ENCODE results near the gene TAF3. TPM values are rescaled to one million over a fixed set of nuclear protein-coding genes. Genes with fewer than 3 reads are reported as not detected.

TAF3 gene
- polyA plus RNA-seq, 1 donor (not counting 4 experiments of a cell fraction or from before 2014, with no cell fraction given) = 2.0 TPM

GRCh38 chr10:8032558-8032957 is 214.3 kb downstream of the TAF3 start:
- H3K27me3 ChIP-seq (ENCODE audit: control insufficient read depth, extremely low read depth, insufficient read depth, low read length) = peaks cover 42% of the 10 kb centered on the region
- FAIRE-seq (no peak), DNase-seq (ENCODE audit: low read depth, low spot score) (no peak)
- no peak overlapping the region for H3K4me2 ChIP-seq (ENCODE audit: control insufficient read depth, extremely low read depth, insufficient read depth, low read depth, low read length)
- H3K4me1 ChIP-seq (ENCODE audit: control insufficient read depth, extremely low read depth, insufficient read depth, low read length) = peaks cover 8% of the 10 kb centered on the region
- no peaks in the 10 kb centered on the region for H4K20me1 ChIP-seq (ENCODE audit: control insufficient read depth, extremely low read depth, insufficient read depth, low read length)
- no peak overlapping the region for H3K4me3 ChIP-seq (ENCODE audit: control insufficient read depth in 2 of 3, extremely low read depth in 1 of 3, insufficient read depth in 2 of 3, low read depth in 1 of 3, low read length in 3 of 3)
- H3K9me1 ChIP-seq (ENCODE audit: control insufficient read depth, extremely low read depth, insufficient read depth, low read length) = no peaks in the 10 kb centered on the region
- H3K36me3 ChIP-seq (ENCODE audit: control insufficient read depth in 2 of 2, extremely low read depth in 1 of 2, insufficient read depth in 2 of 2, low read length in 2 of 2) = no peaks in the 10 kb centered on the region
- dilution Hi-C loops (cut with MboI; ENCODE audit: extremely low pct_ligation_motif_present, low sequenced_read_pairs) = no loop called here
- H3K9ac ChIP-seq (ENCODE audit: control insufficient read depth, extremely low read depth, insufficient read depth, low read length) = no peak overlapping the region
- H3K27ac ChIP-seq (ENCODE audit: control insufficient read depth, insufficient read depth, low read length) = no peak overlapping the region
- no peak for TF ChIP-seq EZH2 (IDR thresholded peaks at IDR 0.05; ENCODE audit: low read length)
- no peak for TF ChIP-seq CTCF (optimal IDR thresholded peaks at IDR 0.05 in 1 of 3, IDR thresholded peaks at IDR 0.05 in 1 of 3, conservative IDR thresholded peaks at IDR 0.05 in 1 of 3; ENCODE audit: extremely low read depth in 1 of 3, insufficient read depth in 2 of 3, low read length in 3 of 3)
- H3K79me2 ChIP-seq (ENCODE audit: control insufficient read depth, insufficient read depth, low read length) = no peaks in the 10 kb centered on the region
- no peak overlapping the region for H2AFZ ChIP-seq (ENCODE audit: control insufficient read depth, low read length)
- H3K9me3 ChIP-seq (ENCODE audit: control insufficient read depth, low read depth, low read length) = no peaks in the 10 kb centered on the region

- H4K20me1 ChIP-seq (ENCODE audit: control insufficient read depth, extremely low read depth, insufficient read depth, low read length) = no peaks in the 10 kb centered on the region
- H3K27ac ChIP-seq (ENCODE audit: control insufficient read depth, insufficient read depth, low read length) = no peak overlapping the region
- H3K79me2 ChIP-seq (ENCODE audit: control insufficient read depth, insufficient read depth, low read length) = no peaks in the 10 kb centered on the region
- dilution Hi-C loops (cut with MboI; ENCODE audit: extremely low pct_ligation_motif_present, low sequenced_read_pairs) = no loop called here
- peaks cover 55% of the 10 kb centered on the region for H3K27me3 ChIP-seq (ENCODE audit: control insufficient read depth, extremely low read depth, insufficient read depth, low read length)
- H3K9me1 ChIP-seq (ENCODE audit: control insufficient read depth, extremely low read depth, insufficient read depth, low read length) = no peaks in the 10 kb centered on the region
- H3K4me1 ChIP-seq (ENCODE audit: control insufficient read depth, extremely low read depth, insufficient read depth, low read length) = peaks cover 8% of the 10 kb centered on the region
- no peaks in the 10 kb centered on the region for H3K36me3 ChIP-seq (ENCODE audit: control insufficient read depth in 2 of 2, extremely low read depth in 1 of 2, insufficient read depth in 2 of 2, low read length in 2 of 2)
- peak overlapping the region; percentile 45 for H3K4me2 ChIP-seq (ENCODE audit: control insufficient read depth, extremely low read depth, insufficient read depth, low read depth, low read length)
- H3K4me3 ChIP-seq (ENCODE audit: control insufficient read depth in 2 of 3, extremely low read depth in 1 of 3, insufficient read depth in 2 of 3, low read depth in 1 of 3, low read length in 3 of 3) = peak overlapping the region in 2 of 3 experiments; percentile 32 to 51
- FAIRE-seq = no peak
- no peak overlapping the region for H3K9ac ChIP-seq (ENCODE audit: control insufficient read depth, extremely low read depth, insufficient read depth, low read length)
- no peak for DNase-seq (ENCODE audit: low read depth, low spot score)
- TF ChIP-seq CTCF (optimal IDR thresholded peaks at IDR 0.05 in 1 of 3, IDR thresholded peaks at IDR 0.05 in 1 of 3, conservative IDR thresholded peaks at IDR 0.05 in 1 of 3; ENCODE audit: extremely low read depth in 1 of 3, insufficient read depth in 2 of 3, low read length in 3 of 3) (no peak), EZH2 (IDR thresholded peaks at IDR 0.05; ENCODE audit: low read length) (peak; percentile 63)
- peak overlapping the region; percentile 6 for H2AFZ ChIP-seq (ENCODE audit: control insufficient read depth, low read length)
- H3K9me3 ChIP-seq (ENCODE audit: control insufficient read depth, low read depth, low read length) = no peaks in the 10 kb centered on the region
Observed at GRCh38 chr10:8033812-8034465, 215.6 kb downstream of the TAF3 start.

Data from keratinocyte (primary cell).